Measurements from ENCODE around the gene XCR1. TPM values are rescaled to one million over a fixed set of nuclear protein-coding genes. Genes with fewer than 3 reads are reported as not detected.
"Not testable (repeated sequence)": the region's sequence is repeated elsewhere in the genome, so short reads cannot be mapped to it uniquely, and the experiment has no call there.

The XCR1 gene
- total RNA-seq, 1 experiment from 2014 or later: not detected

DNA sequence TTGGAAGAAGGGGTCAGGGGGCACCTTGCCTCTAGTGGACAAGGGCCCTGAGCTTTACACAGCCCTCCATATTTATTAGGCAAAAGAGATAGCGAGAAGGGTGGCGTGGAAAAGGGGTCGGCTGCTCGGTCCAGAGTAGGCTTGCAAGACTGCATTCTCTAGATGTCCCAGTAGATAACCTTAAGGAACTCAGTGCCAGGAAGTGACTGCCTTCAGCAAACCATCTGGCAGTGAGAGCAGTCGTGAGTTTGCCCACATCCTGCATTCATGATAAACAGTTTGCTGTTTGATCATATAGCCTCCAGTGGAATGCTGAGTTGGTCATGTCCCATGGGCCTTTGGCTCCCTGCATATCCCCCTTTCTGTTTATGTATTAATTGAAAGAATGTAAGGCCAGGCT is 18.9 kb upstream of the XCR1 start:
- DNase-seq (ENCODE audit: low read depth): peak; percentile 56

DNA sequence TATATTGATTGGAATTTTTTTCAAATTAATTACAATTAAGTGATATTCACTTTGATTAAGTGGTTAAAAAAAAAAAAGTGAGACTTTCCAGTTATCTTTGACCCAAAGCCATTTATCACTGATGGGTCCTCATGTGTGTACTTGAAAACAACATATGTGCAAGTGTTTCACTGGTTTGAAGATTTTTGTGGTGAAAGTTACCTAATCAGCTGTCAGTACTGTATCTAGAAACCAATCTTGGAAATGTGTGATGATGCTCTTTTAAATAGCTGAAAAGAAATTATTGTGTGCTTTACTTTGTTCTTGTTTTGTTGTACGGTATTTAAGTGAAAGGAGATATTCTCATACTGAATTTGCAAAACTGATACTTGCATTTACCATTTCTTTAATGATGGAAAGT is 11.6 kb upstream of the XCR1 start:
- DNase-seq (ENCODE audit: low read depth): no peak

DNA sequence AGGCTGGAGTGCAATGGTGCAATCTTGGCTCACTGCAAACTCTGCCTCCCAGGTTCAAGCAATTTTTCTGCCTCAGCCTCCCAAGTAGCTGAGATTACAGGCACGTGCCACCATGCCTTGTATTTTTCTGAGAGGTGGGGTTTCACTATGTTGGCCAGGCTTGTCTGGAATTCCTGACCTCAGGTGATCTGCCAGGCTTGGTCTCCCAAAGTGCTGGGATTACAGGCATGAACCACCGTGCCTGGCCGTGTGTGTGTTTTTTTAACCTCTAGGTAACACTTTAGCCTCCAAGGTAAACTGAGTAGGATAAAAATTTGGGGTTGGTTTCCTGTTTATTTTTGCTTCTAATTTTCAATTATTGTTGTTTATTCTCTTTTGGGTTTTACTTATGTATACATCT is 10.8 kb upstream of the XCR1 start:
- DNase-seq (ENCODE audit: low read depth): not testable (repeated sequence)

DNA sequence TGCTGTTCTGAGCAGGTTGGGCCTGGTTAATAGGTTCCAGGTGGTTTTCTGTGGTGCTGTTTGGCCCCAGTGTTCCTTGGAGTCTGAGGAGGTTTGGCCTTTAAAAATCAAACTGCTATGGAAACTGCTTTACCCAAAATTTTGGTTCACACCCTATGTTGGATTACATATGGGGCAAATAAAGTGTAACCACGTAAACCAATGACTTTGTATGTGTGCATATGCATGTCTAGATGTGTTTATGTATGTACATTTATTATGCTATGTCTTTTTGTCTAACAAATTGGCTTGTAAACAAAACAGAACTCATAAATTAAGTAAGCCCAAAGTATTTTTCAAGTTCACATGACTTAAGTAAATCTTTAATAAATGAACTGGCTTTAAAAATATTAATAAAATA is 8.9 kb upstream of the XCR1 start:
- no peak for DNase-seq (ENCODE audit: low read depth)

DNA sequence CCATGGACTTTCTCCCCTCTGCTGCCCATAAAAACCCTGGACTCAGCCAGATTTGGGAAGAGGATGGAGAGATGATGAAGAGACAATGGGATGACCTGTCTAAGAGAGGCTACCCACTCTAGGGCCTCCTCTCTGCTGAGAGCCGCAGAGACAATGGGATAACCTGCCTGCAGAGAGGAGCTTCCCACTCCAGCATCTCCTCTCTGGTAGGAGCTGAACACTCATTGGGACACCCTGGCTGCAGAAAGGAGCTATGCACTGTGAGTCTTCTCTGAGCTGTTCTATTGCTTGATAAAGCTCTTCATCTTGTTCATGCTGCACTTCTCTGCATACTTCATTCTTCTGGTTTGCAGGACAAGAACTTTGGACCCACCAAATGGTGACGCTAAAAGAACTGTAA is 4.5 kb upstream of the XCR1 start:
- DNase-seq (ENCODE audit: low read depth): no peak

DNA sequence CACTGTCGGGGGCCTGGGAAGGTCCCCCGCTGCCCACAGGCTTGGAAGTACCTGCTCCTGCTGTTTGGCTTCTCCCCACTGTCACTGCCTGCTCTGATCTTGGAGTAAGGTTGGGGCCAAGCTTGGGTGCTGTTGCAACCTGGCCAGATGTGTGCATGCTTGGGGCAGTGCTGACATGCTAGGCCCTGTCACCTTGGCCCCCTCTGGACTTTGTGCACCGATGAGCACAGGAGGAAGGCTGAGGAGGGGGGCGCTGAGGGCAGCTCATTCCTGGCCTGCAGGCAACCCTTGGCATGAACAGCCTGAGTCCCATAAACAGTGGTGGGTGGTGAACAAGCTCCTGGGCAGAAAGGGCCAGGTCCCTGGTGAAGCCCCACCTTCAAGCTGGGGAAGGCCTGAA is 4.0 kb upstream of the XCR1 start:
- DNase-seq (ENCODE audit: low read depth): no peak

DNA sequence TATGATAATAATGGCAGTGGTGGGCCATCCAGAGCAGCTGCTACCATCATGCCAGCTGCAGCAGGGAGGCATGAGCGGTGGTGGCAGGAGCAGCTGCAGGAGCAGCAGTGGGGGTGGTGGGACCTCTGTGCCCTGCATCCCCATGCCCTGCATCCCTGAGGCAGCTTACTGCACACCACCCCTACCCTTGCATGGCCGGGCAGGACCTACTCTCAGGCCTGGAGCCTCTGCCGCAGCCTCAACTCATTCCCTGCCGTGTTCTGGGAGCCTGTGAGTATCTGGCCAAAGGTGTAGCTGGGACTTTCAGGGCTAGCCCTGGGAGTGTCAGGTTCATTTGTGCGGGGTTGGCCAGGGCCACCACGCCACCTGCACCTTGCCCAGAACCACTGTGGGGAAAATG is 3.3 kb upstream of the XCR1 start:
- no peak for DNase-seq (ENCODE audit: low read depth)

DNA sequence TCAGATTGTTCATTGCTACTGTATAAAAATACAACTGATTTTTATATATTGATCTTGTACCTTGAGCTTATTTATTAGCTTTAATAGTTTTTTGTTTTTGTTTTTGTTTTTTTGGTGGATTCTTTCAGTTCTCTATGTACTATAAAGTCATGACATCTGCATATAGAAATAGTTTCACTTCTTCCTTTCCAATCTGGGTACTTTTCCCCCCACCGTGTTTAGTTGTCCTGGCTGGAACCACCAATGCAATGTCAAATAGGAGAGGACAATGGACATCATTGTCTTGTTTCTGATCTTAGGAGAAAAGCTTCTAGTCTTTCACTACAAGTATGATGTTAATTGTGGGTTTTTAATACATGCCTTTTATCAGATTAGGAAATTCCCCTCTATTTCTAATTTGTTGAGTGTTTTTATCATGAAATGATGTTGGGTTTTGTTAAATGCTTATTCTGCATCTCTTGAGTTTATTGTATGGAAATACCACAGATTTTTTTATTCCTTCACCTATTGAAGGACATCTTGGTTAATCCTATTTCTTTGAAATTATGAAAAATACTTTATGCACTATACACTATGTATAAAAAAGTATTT is 2.8 kb upstream of the XCR1 start:
- no peak for DNase-seq (ENCODE audit: low read depth)

DNA sequence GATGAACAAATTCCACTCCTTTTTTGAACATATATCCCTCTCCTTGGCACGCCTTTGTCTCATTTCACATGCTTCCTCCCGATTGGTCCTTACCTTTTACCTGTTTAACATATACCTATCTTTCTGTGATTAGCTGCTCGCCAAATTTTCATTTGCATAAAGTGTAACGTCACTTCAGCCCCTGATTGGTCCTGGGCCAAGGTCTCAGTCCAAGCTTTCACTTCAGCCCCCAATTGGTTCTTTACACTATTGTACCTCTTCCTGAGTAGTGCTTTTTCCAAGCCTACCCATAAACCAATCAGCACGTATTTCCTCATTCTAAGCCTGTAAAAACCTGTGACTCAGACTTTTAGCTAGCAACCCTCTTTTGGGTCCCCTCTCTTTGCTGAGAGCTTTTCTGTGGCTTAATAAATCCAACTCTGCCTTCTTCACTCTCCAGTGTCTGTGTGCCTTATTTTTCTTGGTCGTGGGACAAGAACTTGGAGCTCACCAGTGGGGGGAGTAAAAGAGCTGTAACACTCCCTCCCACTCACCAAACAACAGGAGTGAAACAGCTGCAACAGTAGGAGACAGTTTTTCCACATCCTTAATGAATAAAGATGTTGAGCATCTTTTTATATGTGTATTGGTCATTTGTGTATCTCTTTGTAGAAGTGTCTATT is 584 bp upstream of the XCR1 start:
- DNase-seq (ENCODE audit: low read depth): peak; percentile 11

DNA sequence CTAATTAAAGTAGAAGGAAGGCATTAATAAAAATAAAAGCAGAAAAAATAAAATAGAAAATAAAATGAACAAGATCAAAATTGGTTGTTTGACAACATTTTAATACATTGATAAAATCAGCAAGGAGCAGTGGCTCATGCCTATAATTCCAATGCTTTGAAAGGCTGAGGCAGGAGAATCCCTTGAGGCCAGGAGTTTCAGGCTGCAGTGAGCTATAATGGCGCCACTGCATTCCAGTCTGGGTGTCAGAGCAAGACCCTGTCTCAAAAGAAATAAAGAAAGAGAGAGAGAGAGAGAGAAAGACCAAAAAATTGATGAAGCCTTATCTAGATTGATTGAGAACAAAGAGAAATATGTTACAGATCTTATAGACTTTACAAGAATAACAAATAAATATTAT is 2.1 kb downstream of the XCR1 start:
- no peak for DNase-seq (ENCODE audit: low read depth)

DNA sequence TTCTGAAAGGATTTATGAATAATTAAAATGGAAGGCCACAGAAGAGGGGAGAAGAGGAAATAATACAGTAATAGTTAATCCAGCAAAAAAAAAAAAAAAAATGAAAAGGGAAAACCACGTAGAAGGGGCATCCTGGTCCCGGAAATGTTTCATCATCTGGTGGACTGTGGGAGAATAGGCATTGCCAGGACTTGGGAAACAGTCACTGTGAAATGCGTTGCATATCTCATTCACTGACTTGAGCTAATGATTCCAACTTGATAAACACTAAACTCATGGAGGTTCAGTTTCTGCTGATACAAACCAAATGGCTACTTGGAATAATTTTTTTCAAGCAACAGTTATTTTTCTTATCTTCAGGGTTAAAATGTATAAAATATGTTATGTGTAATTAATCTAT is 3.2 kb downstream of the XCR1 start:
- peak; percentile 56 for DNase-seq (ENCODE audit: low read depth)

DNA sequence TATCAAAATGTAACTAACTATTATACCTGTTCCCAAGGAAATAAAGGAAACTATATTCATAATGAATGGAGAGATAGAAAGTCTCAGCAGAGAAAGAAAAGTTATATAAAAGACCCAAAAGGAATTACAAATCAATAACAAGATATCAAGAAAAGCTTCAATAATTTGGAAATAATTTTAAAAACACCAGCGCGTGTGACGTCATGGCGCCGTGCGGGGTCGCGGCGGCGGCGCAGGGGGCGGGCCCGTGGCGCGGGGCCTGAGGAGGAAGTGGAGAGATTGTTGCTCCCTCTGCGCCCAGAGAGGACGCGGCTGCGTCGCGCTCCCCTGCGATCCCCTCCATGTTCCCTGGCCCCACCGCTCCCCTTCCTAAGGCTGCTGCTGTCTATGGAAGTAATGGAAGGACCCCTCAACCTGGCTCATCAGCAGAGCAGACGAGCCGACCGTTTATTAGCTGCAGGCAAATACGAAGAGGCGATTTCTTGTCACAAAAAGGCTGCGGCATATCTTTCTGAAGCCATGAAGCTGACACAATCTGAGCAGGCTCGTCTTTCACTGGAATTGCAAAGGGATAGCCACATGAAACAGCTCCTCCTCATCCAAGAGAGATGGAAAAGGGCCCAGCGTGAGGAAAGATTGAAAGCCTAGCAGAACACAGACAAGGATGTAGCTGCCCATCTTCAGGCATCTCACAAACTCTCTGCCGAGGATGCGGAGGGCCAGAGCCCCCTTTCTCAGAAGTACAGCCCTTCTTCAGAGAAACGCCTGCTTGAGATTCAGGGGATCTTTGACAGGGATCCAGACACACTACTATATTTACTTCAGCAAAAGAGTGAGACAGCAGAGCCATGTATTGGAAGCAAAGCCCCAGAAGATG is 4.1 kb downstream of the XCR1 start:
- DNase-seq (ENCODE audit: low read depth): no peak

DNA sequence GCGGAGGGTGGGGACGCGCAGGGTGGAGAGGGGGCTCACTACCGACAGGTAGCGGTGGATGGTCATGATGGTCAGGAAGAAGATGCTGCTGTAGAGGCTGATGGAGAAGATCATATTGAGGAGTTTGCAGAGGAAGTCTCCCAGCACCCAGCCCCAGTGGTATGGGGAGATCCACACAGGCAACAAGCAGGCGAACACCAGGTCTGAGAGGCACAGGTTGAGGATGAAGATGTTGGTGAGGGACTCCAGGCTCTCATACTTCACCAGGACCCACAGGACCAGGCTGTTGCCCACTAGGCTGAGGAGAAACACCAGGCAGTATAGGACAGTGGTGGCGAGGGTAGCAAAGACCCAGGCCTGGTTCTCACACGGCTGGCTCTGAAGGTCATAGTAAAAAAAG is 5.8 kb downstream of the XCR1 start:
- DNase-seq (ENCODE audit: low read depth): no peak

DNA sequence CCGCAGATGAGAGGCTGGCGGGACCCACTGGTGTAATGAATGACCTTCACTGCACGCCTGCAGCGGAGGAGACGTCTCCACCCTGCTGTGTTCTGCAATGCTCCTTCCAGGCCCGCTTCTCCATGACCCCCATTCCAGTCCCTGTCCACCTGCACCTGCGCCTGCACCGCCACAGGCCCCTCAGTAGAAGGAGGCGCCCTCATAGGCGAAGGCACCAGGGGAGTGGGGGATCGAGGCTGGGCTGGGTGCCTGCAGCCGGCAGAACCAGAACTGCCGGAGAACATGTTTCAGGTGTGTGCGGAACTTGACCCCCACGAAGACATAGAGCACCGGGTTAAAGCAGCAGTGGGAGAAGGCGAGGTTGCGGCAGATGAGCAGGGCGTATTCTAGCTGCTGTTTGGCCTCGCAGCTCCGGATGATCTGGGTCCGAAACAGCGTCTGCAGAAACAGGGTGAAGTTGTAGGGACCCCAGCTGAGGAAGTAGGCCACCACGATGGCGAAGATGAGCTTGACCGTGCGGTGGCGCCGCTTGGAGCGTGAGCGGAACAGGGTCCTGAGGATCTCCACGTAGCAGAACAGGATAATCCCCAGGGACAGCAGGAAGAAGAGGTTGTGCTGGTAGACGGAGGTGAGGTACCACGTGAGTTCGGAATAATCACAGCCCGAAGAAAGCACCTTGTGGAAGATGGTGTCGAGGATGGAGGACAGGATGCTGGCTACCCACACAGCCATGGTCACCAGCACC is 6.3 kb downstream of the XCR1 start:
- DNase-seq (ENCODE audit: low read depth): no peak

DNA sequence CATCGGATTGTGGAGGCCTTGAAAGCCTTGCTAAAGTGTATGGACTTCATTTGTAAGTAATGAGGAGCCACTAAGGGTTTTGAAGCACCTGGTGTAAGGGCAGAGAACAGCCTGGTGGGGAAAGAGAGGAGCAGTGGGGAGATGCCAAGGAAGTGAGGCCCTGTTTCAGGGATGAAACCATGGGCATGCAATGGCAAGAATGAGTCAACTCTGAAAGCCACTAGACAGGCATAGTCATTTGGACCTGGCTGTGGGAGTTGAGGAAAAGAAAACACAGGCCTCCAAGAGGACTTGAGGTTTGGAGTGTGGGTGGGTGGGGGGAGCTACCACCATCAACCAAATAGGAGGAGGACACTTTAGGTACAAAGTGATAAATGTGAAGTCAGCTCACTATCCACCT is 7.6 kb downstream of the XCR1 start:
- DNase-seq (ENCODE audit: low read depth): peak; percentile 32

DNA sequence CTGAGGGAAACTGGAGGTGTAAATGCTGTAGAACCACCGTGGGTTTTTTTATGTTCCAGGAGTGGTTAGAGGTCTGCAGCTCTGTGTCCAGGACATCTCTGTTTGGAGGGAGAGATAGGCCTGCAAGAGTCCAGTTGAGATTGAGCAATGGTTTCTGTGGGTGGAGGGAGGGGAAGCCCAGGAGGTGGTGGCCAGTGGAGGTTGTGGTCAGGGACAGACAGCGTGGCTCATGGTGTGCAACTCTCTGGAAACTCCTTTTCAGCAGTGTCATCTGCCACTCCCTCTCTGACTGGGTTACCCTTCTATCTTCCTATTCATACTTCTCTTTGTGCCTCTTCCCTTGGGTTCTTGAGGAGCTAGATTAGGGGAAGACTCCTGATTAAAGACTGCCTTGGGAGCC is 9.6 kb downstream of the XCR1 start:
- no peak for DNase-seq (ENCODE audit: low read depth)

DNA sequence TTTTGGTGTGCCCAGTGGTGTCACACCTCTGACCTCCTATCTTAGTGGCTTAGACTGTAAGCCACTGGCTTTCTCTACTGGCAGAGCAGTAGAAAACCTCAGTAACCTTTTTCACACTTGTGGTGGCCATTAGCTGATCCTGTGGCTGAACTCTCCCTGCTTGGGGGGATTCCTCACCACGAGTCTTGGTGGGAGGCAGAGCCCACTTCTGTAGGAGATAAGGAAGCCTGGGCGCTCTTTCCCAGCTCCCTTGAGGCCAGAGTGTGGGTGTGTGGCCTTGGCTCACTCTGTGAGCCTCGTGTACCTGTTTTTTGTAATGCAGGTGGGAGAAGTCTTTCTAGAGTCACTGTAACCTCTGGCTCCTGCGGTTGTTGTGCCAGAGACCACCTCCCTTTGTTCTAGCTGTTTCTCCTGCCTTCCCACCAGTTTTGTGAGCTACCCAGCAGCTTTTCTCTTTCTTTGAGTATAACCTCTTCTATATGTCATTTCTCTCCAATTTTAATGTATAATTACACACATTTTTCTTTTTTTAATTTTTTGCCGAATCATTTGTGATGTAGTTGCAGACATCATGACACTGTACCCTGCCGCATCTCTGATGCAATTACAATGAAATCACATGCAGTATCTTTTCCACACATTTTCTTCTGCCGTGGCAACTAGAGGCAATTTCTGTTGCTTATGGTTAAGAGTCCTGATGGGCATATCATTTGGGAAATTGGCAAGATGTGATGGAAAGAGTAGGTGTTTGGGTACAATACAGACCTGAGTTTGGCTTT is 13.8 kb downstream of the XCR1 start:
- no peak for DNase-seq (ENCODE audit: low read depth)

DNA sequence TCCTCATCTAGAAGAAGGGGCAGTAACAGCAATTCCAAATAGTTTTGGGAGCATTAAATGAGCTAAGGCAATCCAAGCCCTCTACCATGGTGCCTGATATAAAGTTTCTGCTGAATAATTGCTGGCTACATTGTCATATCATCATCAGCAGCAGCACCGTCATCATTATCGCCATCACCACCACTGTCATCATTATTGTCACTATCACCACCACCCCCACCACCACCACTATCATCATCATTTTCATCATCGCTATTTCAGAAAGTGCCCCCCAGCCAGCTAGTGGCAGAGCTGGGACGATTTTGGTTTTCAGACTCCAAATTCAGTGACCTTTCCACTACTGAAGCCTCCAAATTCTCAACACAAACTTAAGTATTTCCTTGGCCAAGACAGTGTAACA is 15.0 kb downstream of the XCR1 start:
- DNase-seq (ENCODE audit: low read depth): no peak

DNA sequence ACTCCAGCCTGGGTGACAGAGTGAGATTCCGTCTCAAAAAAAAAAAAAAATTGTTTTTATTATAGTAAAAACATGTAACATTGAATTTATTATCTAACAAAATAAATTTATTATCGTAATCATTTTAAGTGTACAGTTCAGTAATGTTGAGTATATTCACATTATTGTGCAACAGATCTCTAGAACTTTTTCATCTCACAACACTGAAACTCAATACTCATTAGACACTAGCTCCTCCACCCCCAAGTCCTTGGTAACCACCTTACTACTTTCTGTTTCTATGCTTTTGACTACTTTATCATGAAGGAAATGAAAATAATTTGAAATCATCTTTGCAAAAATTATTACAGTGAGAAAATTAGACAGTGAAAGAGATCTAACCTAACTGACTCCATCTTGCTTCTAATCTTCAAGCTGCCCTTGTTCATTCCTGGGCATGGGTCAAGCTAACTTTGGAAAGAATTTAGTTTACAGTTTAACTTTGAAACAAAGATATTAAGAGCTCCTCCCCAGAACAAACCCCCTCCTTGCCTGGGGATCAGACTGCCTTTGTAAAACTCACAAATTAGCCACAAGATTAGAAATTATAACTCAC is 16.7 kb downstream of the XCR1 start:
- no peak for DNase-seq (ENCODE audit: low read depth)

DNA sequence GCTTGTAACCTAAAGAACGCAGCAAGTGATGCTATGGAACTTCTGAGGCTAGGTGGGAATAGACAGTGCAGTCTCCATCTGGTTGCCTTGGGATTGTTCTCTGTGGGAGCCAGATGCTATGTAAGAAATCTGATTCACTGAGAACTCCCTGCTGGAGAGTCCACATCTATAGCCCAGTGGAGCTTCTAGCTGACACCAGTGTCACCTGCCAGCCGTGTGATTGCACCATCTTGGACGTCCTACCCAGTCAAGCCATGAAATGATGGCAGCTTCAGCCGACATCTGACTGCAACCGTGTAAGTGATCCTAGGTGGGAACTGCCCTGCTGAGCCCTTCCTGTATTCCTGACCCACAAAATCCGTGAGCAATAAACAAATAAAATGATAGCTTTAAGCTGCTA is 19.2 kb downstream of the XCR1 start:
- DNase-seq (ENCODE audit: low read depth): no peak

DNA sequence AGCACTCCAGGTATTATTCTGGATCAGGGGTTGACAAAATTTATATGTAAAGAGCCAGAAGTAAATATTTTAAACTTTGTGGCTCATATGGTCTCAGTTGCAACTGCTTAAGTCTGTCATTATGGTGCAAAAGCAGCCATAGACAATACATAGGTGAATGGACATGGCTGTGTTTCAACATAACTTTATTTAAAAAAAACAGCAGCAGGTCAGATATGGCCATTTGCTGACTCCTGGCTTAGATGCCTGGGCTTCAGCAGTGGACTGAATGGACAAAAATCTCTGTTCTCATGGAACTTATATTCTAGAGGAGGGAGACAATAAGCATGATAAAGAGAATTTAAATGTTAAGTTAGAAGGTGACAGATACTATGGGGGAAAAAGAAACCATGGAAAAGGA is 20.0 kb downstream of the XCR1 start:
- DNase-seq (ENCODE audit: low read depth): no peak
